SU-DHL-6 (cell line): ENCODE results near the gene LRRTM4.

ENCODE experiments used
- CTCF ChIP-seq: fragments of 200-600 bp; sonication (generic); IDR thresholded peaks from one replicate; pipeline ENCODE4 v1.5.1; 2017; ENCODE audit warnings: antibody characterized with exemption, mild to moderate bottlenecking, low read length, moderate library complexity; ENCODE audit not compliant: insufficient read depth, poor library complexity, severe bottlenecking
- EZH2phosphoT487 ChIP-seq: fragments of 200-600 bp; sonication (generic), shearing (Covaris generic); conservative IDR thresholded peaks from 2 replicates; pipeline ENCODE4 v1.6.1; 2018; ENCODE audit warnings: mild to moderate bottlenecking, antibody characterized with exemption, low read length, moderate library complexity, mixed read lengths

- TF ChIP-seq CTCF (no peak), EZH2phosphoT487 (no peak)
These were observed 13.7 kb downstream of the LRRTM4 start for GRCh38 chr2:77508511-77508910.
